Cerebellar cortex (tissue), 1 donor: ENCODE results near the gene ZNF772.
"Not testable (repeated sequence)": the region's sequence is repeated elsewhere in the genome, so short reads cannot be mapped to it uniquely, and the experiment has no call there.

ENCODE experiments used
- DNase-seq: peaks from one replicate; pipeline ENCODE4 v3.0.0-alpha.2; 2015; ENCODE audit warnings: low spot score

Gene ZNF772

GRCh38 chr19:57477191-57478008 is at the start of gene ZNF772:
Gene ZNF772, minus strand, starts transcription at chr19:57477566. Its CDS starts 257 bp downstream, at chr19:57477309.
- peak; percentile 98 for DNase-seq

GRCh38 chr19:57518021-57518420 is 40.7 kb upstream of the ZNF772 start:
- DNase-seq = not testable (repeated sequence)

- DNase-seq = no peak
Observed at GRCh38 chr19:57515255-57515654, 37.9 kb upstream of the ZNF772 start.

- DNase-seq = peak; percentile 10
Observed at GRCh38 chr19:57512845-57513244, 35.5 kb upstream of the ZNF772 start.

- DNase-seq = no peak
Observed at GRCh38 chr19:57511484-57511883, 34.1 kb upstream of the ZNF772 start.

GRCh38 chr19:57506163-57506562 is 28.8 kb upstream of the ZNF772 start:
- no peak for DNase-seq

- not testable (repeated sequence) for DNase-seq
Observed at GRCh38 chr19:57500400-57500799, 23.0 kb upstream of the ZNF772 start.

GRCh38 chr19:57499680-57500395 is 22.5 kb upstream of the ZNF772 start, which contains the start of gene ZNF773:
Gene ZNF773, plus strand, starts transcription at chr19:57499938. Its CDS starts 143 bp downstream, at chr19:57500081.
- DNase-seq = peak; percentile 95

- DNase-seq = not testable (repeated sequence)
Observed at GRCh38 chr19:57499332-57499679, 21.9 kb upstream of the ZNF772 start.

GRCh38 chr19:57488299-57488644 is 10.9 kb upstream of the ZNF772 start:
- DNase-seq = not testable (repeated sequence)

GRCh38 chr19:57487477-57488298 is 10.3 kb upstream of the ZNF772 start, which contains the start of gene ZNF419:
Gene ZNF419, plus strand, starts transcription at chr19:57487750. Its CDS starts 201 bp downstream, at chr19:57487951.
- peak; percentile 94 for DNase-seq

- no peak for DNase-seq
Observed at GRCh38 chr19:57473646-57474045, 3.7 kb downstream of the ZNF772 start.

- no peak for DNase-seq
Observed at GRCh38 chr19:57466489-57466888, 10.9 kb downstream of the ZNF772 start.

- peak; percentile 32 for DNase-seq
Observed at GRCh38 chr19:57465680-57466381, 11.5 kb downstream of the ZNF772 start.

GRCh38 chr19:57452307-57452706 is 25.1 kb downstream of the ZNF772 start:
- no peak for DNase-seq

- DNase-seq = peak; percentile 3
Observed at GRCh38 chr19:57443121-57443696, 34.2 kb downstream of the ZNF772 start.

GRCh38 chr19:57441979-57442752 is 35.2 kb downstream of the ZNF772 start:
- DNase-seq = no peak

- no peak for DNase-seq
Observed at GRCh38 chr19:57438925-57439324, 38.4 kb downstream of the ZNF772 start.

GRCh38 chr19:57437931-57438330 is 39.4 kb downstream of the ZNF772 start:
- no peak for DNase-seq

GRCh38 chr19:57436417-57436816 is 40.9 kb downstream of the ZNF772 start:
- no peak for DNase-seq
